ENCODE measurements around the gene STX16. TPM values are rescaled to one million over a fixed set of nuclear protein-coding genes. Genes with fewer than 3 reads are reported as not detected.

Gene STX16
- polyA plus RNA-seq, 3 donors, result 15.6 to 165 (median 27.4) TPM

DNA sequence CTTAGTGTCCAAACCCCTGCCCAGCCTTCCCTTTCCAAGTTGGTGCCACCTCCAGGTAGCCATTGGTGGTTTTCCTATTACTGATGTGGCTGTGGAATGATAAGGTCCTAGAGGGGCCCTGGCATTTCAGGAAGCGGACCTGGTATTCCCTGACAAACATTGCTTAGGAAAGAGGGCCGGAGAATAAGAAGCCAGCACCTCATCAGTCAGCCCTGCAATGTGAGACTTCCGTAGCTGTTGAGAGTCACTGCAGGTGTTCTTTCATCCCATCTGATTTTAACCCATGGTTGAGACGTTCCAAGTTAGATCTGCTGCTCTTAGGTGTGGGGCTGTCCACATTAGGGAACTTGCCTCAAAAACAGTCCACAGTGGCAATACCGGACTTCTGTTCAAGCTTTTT lies 26.7 kb downstream of the STX16 start:
- H3K4me1 ChIP-seq (ENCODE audit: control insufficient read depth in 1 of 2, insufficient read depth in 2 of 2, low read length in 2 of 2), result no peaks in the 10 kb centered on the region
- no peak overlapping the region for H3K4me3 Mint-ChIP-seq
- no peak overlapping the region for H3K4me3 ChIP-seq (replicated peaks in 1 of 3; ENCODE audit: low read depth in 2 of 3, low read length in 3 of 3)
- H3K27me3 ChIP-seq (ENCODE audit: control insufficient read depth in 2 of 2, insufficient read depth in 2 of 2, low read length in 2 of 2), result no peaks in the 10 kb centered on the region
- H4K20me1 ChIP-seq (ENCODE audit: insufficient read depth, low read length), result peaks cover 27% of the 10 kb centered on the region
- no peaks in the 10 kb centered on the region for H3K79me2 ChIP-seq (ENCODE audit: insufficient read depth, low read length)
- no peak overlapping the region for H3K27ac ChIP-seq (ENCODE audit: low read depth in 1 of 2, low read length in 2 of 2)
- H3K9me3 ChIP-seq (replicated peaks in 1 of 2; ENCODE audit: control insufficient read depth in 1 of 2, insufficient read depth in 1 of 2, low read length in 2 of 2), result no peaks in the 10 kb centered on the region
- H3K36me3 ChIP-seq (replicated peaks in 1 of 2; ENCODE audit: control insufficient read depth in 1 of 2, insufficient read depth in 2 of 2, low read length in 2 of 2), result peaks cover 66 to 93% of the 10 kb centered on the region in 2 donors
- H3K4me2 ChIP-seq (replicated peaks; ENCODE audit: extremely low read depth, low read length, poor library complexity, severe bottlenecking), result no peak overlapping the region
- no peaks in the 10 kb centered on the region for H3K4me1 Mint-ChIP-seq
- 94% methylated on average over 2 of the region's 5 CpGs for WGBS (ENCODE audit: insufficient coverage)
- H2AFZ ChIP-seq (ENCODE audit: insufficient read depth, low read depth, low read length, poor library complexity, severe bottlenecking), result no peak overlapping the region
- intact Hi-C loops (cut with micrococcal nuclease), result no loop called here
- H3K27ac Mint-ChIP-seq, result peak overlapping the region in 1 of 7 donors; percentile 16
- TF ChIP-seq, protein P1, sequence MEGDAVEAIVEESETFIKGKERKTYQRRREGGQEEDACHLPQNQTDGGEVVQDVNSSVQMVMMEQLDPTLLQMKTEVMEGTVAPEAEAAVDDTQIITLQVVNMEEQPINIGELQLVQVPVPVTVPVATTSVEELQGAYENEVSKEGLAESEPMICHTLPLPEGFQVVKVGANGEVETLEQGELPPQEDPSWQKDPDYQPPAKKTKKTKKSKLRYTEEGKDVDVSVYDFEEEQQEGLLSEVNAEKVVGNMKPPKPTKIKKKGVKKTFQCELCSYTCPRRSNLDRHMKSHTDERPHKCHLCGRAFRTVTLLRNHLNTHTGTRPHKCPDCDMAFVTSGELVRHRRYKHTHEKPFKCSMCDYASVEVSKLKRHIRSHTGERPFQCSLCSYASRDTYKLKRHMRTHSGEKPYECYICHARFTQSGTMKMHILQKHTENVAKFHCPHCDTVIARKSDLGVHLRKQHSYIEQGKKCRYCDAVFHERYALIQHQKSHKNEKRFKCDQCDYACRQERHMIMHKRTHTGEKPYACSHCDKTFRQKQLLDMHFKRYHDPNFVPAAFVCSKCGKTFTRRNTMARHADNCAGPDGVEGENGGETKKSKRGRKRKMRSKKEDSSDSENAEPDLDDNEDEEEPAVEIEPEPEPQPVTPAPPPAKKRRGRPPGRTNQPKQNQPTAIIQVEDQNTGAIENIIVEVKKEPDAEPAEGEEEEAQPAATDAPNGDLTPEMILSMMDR (IDR thresholded peaks at IDR 0.05), result no peak
- no peak for DNase-seq
- H3K9me3 Mint-ChIP-seq, result peaks cover 0 to 2% (median 0%) of the 10 kb centered on the region in 7 donors
- H3K36me3 Mint-ChIP-seq, result peaks cover 74 to 85% of the 10 kb centered on the region in 2 donors
- no peak overlapping the region for H3K9ac ChIP-seq (ENCODE audit: insufficient read depth, low read length, poor library complexity, severe bottlenecking)
- H3K27me3 Mint-ChIP-seq (ENCODE audit: low read depth in 3 of 3), result peaks cover 0 to 2% (median 0%) of the 10 kb centered on the region in 3 donors

DNA sequence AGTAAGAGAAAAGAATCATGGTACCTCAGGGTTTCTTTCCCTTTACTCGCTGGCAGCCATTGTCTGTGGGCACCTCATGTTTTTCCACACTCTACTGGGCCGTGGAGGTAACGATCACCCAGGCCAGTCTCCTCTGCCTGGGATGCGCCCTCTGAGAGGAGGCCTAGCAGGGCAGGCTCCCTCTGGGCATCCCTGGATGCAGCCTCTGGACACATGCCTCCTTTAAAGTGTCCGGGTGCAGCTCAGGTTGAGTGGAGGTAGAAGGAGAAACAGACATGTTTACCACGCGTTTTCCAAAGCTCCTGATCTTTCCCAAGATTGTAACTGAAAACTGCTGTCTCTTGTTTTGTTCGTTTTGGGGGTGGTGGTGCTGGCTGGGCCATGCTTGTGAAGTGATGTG lies 27.7 kb downstream of the STX16 start:
- 100% methylated on average over 5 of the region's 8 CpGs for WGBS (ENCODE audit: insufficient coverage)
- no peaks in the 10 kb centered on the region for H3K27me3 ChIP-seq (ENCODE audit: control insufficient read depth in 2 of 2, insufficient read depth in 2 of 2, low read length in 2 of 2)
- H3K36me3 Mint-ChIP-seq, result peaks cover 70 to 76% of the 10 kb centered on the region in 2 donors

More for the DNA sequence above, 27.7 kb downstream of the STX16 start:
- no peaks in the 10 kb centered on the region for H3K4me1 Mint-ChIP-seq
- Histone ChIP-seq H3K36me3 (replicated peaks in 1 of 2; ENCODE audit: control insufficient read depth in 1 of 2, insufficient read depth in 2 of 2, low read length in 2 of 2) (peaks cover 56 to 88% of the 10 kb centered on the region in 2 donors), H3K9me3 (replicated peaks in 1 of 2; ENCODE audit: control insufficient read depth in 1 of 2, insufficient read depth in 1 of 2, low read length in 2 of 2) (no peaks in the 10 kb centered on the region), H3K4me3 (replicated peaks in 1 of 3; ENCODE audit: low read depth in 2 of 3, low read length in 3 of 3) (no peak overlapping the region), H2AFZ (ENCODE audit: insufficient read depth, low read depth, low read length, poor library complexity, severe bottlenecking) (no peak overlapping the region), H3K9ac (ENCODE audit: insufficient read depth, low read length, poor library complexity, severe bottlenecking) (no peak overlapping the region), H4K20me1 (ENCODE audit: insufficient read depth, low read length) (peaks cover 27% of the 10 kb centered on the region), H3K27ac (ENCODE audit: low read depth in 1 of 2, low read length in 2 of 2) (peak overlapping the region in 1 of 2 donors; percentile 20), H3K4me1 (ENCODE audit: control insufficient read depth in 1 of 2, insufficient read depth in 2 of 2, low read length in 2 of 2) (no peaks in the 10 kb centered on the region), H3K4me2 (replicated peaks; ENCODE audit: extremely low read depth, low read length, poor library complexity, severe bottlenecking) (no peak overlapping the region), H3K79me2 (ENCODE audit: insufficient read depth, low read length) (no peaks in the 10 kb centered on the region)
- no peak overlapping the region for H3K27ac Mint-ChIP-seq
- no peak for DNase-seq
- peaks cover 0 to 2% (median 0%) of the 10 kb centered on the region in 3 donors for H3K27me3 Mint-ChIP-seq (ENCODE audit: low read depth in 3 of 3)
- H3K4me3 Mint-ChIP-seq, result no peak overlapping the region
- peaks cover 0 to 2% (median 0%) of the 10 kb centered on the region in 7 donors for H3K9me3 Mint-ChIP-seq
- TF ChIP-seq, protein P1 (IDR thresholded peaks at IDR 0.05), result no peak
- intact Hi-C loops (cut with micrococcal nuclease), result no loop called here

All from CD14-positive monocyte (primary cell).